Stimulated activated CD4-positive, alpha-beta T cell treated with anti-CD3 and anti-CD28 coated beads, Interleukin-1b, Interleukin-23, amount 100 ng/mL, for 4 hours (primary cell): ENCODE data around the gene PDE6B.
"Not testable (repeated sequence)": the region's sequence is repeated elsewhere in the genome, so short reads cannot be mapped to it uniquely, and the experiment has no call there.

ENCODE experiments used
- DNase-seq, 2 donors: peaks; one replicate each; pipeline ENCODE4 v3.0.0-alpha.2; 2020; ENCODE audit warnings: low read depth in 2 of 2

The PDE6B gene

DNA sequence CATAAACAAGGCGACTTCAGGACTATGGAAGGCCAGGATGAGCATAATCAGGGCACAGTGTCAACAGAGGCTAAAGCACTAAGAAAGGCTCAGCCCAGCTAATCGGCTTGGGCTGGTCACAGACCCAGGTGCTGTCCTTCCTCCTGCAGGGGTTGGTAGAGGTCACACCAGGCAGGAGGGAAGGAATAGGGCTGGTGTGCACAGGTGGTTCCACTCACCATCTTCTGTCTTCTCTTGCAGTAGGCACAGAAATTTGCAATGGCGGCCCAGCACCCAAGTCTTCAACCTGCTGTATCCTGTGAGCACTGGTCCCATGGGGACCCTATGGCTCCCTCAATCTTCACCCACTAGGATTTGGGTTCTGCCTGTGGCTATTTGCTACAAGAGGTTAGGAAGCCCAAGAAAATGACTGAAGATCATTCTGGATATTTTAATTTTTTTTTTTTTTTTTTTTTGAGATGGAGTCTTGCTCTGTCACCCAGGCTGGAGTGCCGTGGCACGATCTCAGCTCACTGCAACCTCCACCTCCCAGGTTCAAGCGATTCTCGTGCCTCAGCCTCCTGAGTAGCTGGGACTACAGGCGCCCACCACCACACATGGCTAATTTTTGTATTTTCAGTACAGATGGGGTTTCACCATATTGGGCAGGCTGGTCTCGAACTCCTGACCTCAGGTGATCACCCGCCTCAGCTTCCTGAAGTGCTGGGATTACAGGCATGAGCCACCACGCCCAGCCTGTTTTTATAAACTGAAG, 44.6 kb downstream of the PDE6B start:
- DNase-seq = not testable (repeated sequence)

DNA sequence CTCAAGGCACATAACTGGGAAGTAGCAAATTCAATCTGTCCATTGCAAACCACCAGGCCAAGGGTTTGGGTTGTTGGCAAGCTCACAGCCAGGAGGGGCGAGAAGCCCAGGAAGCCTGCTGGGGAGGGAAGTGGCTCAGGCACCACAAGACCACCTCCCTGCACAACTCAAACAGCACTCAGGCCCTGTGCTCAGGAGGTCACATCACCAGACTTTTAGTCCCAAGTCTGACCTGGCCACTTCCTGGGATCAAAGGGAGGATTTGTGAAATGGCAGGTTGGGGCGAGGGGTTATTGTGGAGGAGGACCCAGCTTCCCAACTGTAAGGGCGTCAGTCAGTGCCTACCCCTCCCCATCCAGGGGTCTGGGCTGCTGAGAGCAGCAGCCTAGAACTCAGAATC, 46.4 kb downstream of the PDE6B start:
- DNase-seq = no peak

DNA sequence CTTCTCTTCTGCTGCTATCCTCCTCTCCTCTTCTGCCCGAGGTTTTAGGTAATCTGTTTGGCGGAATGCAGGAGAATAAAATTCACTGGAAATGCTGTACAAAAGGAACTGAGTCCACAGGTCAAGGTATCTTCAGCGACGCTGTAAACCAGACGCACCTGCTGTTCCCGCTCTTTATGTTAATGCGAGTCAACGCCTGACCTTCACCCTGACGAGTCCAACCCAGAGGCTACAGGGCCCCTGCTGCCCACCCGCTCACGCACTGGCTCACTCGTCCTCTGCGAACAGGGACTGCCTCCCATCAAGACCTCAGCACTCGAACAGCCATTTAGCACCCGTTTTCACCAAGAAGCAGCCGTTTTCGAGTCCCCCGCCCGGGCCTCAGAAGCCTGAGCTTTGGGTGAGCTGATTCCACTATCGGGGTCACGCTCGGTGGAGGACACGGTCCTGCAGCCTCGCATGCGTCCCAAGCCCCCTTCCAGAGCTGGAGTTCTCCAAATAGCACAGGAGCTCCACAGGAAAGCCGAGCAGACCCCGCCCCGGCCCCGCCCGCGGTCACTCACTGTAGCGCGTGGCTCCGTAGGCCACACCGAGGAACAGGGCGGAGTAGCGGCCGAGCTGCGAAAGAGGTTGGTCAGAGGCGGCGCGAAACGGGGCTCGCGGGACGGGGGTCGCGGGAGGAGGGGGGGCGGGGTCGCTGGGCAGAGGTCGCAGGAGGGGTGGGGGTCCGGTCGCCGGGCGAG, 48.1 kb downstream of the PDE6B start:
- no peak for DNase-seq

DNA sequence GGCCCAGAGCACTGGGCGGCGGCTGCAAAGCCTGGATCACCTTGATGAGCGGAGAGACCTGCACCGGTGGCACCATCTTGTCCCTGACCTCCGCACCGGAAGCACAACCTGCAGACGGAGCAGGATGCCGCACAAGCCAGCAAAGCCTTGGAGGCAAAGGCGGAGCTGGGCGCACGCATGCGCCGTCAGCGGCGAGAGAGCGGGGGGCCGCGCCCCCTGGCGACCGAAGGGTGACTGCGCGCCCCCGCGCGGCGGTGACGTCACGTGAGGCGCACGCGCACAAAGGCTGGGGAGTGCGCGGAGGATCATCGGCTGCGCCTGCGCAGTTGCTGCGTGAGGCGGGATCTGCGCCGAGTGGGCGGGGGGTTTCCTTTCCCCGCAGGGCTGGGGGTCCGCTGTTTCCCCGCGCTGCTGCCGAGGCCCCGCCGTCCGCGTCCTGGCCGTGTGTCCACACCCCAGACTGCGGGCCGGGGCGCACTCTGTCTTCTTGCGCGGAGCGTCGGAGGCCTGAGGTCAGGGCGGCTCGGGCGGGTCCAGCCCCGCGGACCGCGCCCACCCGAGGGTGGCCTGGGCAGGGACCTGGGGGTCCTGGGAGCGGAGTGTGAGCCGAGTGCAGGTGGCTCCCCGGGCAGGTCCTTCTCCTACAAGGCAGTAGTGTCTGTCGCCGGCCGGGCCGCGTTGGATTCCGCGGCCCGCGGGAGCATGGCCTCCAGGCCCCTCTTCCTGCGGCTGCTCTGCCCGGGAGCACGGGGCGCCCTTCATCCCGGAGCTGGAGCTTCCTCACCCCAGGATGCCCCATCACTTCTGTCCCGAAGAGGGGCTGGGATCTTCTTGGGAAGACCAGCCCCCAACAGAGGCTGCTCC, 49.0 kb downstream of the PDE6B start, which contains the start of the genes ATP5ME and MYL5:
Gene ATP5ME, minus strand, starts transcription at position 105 of the 864 bp plus-strand sequence. Its CDS starts 29 bp downstream, at position 76.
Gene MYL5, plus strand, starts transcription at position 371 of the 864 bp plus-strand sequence. CDS start 3,485 bp downstream, outside the sequence.
- DNase-seq = peak; percentile 97 to 99

DNA sequence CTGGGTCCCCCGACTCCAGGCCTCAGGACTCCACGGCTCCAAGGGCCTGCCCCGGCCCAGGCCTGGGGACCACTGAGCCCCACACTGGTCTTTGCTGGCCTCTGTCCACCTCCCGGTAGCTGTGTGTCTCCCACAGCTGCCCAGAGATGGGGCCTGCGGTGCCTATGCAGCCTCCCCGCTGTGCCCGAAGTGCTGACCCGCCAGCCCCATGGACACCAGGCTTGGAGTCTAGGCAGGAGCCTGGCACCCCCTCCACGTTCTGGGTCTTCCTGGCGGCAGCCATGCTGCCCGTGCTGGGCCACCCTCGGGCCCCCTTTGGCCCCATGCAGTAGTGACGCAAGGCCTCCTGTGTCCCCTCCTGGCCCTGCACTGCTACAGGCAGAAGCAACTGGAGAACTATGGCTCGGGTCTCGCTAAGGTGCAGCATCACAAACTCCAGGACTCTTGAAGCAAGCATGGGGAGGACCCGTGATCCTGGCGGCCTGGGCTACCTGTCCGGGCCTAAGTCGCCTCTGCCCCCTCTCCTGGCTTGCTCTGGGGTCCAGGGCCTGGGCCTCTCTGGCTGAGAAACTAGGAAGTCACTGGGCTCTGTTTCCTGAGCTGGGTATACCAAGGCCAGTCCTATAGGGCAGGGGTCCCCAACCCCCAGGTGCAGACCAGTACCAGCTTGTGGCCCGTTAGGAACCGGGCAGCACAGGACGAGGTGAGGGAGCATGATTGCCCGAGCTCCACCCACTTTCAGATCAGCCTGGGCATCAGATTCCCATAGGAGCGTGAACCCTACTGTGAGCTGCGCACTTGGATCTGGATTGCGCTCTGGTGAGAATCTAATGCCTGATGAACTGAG, 49.9 kb downstream of the PDE6B start:
- DNase-seq = no peak

DNA sequence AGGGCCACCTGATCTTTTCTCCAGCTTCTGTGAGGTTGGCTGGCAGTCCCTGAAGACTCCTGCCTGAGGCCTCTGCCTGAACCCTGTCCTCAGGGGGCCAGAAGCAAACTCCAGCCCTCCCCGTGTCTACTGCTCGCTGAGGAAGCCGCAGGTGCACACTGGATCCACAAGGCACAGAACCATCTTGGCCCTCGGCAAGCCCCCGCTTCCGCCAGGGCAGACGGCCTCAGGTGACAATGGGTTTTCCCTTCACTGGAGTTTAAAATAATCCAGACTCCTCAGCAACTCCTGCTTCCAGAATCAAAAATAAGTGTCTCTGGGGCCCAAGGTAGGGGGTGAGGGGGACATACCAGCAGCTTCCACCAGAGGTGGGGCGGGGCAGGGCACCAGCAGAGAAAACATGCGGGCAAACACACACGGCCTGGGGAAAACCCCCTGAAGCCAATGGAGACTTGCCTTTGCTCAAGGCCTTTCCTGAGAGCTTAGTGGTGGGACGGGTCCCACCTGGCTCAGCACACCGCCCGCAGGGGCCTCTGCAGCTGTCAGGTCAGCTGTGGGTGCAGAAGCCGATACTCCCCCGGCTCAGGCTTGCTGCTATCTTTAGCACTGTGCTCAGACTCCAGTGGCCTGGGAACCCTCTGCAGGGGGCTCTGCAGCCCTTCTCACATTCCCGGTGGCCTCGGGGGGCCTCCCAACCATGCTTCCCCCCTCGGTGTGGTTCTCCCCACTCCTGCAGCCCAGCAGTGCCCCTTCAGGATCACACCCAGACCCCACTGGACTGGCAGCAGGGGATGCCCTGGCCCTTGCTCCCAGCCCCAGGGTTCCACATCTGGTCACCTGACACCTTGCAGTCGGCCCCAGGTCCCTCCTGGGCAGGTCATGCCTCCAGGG, 50.9 kb downstream of the PDE6B start:
- no peak for DNase-seq

DNA sequence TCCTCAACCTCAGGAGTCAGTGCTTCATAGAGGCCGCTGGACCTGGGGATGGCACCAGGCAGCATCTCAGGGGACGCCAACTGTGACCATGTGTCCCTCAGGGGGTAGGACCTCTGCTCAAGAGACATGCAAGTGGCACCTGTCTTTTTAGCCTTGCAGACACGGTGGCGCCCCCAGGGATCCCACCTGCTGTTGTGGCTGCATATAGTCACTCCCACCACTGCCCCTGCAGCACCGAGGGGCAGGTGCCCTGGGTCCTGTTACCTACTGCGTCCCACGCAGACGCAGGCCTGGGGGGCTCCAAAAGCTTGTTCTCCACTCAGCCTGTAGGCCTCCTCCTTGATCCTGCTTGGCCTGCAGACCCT, 51.5 kb downstream of the PDE6B start:
- DNase-seq = no peak

DNA sequence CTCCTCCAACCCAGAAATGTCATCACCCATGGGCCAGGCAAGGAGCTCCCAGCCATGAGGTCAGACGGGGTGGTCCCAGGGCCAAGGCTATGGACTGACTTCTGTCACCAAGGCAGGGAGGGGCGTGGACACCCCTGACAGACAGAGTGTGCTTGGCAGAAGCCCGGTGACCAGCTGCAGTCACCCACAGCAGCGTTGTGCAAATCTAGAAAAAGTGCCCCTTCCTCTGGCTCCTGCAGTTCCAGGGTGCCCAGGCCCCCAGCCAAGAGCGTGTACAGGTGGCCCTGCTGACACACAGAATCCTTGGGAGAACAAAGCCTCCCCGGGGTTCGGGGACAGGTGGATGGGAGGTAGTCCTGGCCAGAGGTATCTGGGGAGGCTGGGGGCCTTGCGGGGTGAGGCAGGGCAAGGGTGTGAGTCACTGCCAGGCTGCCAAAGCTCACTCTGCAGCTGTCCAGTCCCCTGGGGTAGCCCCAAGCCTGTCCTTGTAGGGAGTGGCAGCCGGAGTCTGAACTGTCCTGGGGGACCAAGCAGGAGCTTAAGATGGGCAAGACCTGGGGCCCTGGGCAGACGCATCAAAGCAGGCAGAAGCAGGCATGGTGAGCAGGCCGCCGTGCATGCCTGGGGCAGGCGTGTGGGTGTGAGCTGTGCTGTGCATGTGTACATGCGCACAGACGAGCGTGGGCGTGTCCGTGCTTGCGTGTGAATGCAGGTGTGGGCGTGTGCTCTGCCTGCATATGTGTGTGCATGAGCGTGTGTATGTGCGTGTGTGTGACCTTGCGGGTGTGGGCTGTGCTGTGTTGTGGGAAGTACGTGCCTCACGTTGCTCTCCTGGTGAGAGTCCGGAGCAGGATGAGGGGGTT, 52.3 kb downstream of the PDE6B start:
- no peak for DNase-seq

DNA sequence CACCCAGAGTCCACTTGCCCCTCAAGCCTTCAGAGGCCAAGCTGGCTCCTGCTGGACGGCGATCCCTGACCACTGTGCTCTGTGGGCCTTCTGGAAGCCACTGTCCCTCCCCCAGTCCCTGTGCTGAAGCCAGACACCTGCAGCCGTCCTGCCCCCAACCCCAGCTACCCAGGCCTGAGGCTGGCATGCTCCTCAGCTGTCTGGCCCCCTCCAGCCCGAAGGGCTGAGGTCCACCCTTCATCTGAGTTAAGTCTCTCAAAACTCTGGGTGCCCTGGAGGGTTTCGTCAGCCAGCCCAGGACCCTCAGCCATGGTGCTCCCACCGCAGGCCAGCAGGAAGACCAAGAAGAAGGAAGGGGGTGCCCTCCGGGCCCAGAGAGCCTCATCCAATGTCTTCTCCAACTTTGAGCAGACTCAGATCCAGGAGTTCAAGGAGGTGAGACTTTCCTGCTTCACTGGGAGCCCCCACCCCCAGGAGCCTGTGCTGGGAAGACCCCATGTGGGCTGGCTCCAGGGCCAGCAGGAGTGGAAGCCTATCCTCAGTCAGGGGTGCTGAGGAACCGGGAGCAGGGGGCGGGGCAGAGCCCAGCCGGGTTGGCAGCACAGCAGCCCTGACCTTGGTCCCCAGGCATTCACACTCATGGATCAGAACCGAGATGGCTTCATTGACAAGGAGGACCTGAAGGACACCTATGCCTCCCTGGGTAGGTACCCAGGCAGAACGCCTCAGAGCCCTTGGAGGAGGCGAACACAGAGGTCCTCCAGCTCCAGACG, 53.1 kb downstream of the PDE6B start:
- DNase-seq = no peak

DNA sequence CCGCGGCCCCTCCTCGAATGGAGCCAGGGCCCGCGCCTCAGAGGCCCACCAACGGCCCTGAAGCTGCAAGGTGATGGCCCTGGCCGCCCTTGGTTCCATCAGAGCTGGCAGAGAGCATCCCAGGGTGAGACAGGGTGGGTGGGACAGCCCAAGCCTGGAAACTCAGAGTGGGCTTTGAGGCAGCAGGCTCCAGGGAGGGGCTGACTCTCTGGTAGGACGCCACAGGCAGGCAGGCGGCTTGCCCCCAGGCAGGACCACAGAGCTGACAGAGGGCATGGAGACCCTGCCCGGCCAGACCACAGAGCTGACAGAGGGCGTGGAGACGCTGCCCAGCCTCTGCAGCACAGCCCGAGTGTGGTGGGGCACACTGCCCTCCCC, 53.7 kb downstream of the PDE6B start:
- DNase-seq = no peak

DNA sequence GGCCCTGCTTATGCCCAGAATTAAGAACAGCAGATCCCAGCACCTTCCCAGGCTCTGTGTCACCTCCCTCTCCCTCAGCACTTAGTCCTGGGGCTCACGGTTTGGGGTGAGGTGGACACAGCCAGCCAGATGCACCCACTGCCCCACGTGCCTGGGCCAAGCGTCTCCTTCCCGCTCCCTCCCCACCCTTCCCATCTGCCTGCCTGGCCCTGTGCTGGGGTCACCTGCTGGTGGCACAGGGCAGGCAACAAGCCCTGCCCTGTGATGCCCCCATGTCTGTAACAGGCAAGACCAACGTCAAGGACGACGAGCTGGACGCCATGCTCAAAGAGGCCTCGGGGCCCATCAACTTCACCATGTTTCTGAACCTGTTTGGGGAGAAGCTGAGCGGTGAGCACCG, 54.3 kb downstream of the PDE6B start:
- no peak for DNase-seq

DNA sequence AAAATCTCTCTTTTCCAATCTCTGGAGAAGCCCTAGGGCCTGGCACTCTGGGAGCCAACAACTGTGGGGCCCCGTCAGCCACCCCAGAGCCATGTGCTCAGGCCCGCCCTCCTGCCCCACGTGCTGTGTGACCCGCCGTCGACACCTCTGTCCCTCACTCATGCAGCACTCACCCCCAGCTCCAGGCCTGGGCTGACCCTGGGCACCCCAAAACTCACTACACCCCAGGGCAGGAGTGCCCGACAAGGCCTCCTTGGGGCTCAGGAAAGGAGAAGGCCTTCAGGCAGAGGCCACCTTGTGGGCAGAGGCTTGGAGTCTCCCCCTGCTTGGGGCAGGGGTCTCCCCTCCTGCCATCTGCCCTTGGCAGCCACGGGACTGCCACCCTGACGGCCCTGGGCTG, 54.7 kb downstream of the PDE6B start:
- DNase-seq = no peak

DNA sequence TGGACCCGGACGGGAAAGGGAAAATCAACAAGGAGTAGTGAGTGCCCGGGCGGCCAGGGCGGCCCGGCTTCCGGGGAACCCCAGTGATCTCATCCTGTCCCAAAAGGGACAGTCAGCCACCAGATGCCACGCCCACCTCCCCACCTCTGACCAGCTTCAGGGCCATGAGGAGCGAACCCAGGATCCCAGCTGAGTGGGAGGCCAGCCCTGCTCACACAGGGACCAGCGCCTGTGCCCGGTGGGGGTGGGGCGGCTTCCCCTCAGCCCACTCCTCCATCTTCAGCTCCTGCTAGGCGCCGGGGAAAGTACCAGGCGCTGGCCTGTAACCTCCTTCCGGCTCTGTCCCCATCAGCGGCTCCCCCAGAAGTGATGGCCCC, 55.2 kb downstream of the PDE6B start:
- no peak for DNase-seq

DNA sequence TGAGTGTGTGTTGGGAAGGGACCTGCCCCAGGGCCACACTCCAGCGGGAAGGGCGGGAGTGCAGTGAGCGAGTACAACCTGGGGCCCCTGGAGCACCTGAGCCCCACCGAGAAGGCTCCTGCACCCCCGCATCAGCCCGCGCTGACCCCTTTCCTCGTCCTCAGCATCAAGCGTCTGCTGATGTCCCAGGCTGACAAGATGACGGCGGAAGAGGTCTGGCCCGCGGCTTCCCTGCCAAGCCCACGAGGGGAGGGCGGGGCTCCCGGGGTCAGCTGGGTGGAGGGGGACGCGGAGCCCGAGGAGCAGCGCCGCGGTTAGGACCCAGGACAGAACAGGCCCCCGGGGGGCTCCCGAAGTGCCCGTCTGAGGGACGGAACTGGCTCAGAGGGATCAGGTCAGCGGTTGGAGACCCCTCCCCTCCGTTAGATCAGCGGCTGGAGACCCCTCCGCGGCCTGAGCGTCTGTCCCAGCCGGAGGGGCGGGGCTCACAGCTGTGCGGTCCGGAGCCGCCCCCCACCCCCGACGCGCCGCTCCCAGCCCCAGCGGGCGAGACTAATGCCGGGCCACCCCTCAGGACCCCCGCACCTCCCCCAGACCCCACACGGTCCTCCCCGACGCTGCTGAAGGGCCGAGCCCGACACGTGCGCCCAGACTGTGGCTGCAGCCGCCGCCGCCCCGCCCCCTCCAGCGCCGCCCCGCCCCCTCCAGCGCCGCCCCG, 55.7 kb downstream of the PDE6B start:
- DNase-seq = no peak

DNA sequence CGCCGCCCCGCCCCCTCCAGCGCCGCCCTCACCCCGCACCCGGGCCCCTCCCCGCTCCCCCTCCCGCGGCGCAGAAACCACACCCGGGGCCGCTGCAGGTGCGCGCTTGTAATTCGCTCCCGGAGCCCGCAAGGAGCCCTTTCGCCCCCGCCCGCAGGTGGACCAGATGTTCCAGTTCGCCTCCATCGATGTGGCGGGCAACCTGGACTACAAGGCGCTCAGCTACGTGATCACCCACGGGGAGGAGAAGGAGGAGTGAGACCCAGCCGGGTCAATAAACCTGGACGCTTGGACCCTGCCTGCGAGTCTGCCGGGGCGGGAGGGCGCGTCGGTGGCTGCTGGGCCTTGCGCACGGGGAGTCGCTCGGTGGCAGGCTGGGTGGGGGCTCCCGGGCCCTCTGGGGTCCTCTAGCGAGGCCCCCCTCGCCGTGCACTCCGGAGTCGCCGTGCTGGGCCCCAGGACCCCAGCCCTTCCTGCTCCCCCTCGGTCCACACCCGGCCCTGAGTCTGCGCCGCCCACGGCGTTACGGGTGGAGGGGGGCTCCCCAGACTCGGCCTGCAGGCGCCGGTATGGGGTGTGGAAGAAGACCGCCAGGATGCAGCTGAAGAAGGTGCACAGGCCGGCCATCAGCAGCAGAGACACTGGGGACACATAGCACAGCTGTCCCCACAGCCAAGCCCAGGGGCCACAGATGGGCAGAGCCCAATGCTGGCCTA, 56.5 kb downstream of the PDE6B start:
- DNase-seq = no peak

DNA sequence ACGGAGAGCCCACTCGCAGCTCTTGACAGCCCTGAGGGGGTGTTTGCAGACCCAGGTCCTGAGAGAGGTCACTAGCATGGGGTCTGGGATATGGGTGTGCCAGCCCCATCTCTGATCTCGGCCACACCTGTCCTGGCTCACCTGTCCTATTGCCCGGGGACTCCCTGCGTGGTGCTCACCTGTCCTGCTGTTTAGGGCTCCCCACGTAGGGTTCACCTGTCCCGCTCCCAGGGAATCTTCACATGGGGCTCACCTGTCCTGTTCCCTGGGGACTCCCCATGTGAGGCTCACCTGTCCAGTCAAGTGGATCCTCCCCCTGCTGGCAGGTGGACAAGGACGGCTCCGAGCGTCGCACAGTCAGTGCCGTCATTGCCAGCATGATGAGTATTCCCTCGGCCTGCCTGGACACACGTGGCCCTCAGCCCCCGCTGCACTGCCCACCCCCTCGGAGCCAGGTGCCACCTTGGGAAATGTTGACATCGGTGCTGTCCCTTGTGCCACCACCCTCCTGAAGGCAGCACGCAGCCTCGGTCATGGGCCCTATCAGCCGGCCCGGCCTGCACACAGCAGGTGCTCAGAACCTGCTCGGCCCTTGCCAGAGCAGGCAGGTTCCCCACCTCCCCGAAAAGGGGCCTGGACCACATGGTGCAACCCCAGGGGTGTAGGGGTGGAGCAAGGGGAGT, 57.3 kb downstream of the PDE6B start:
- DNase-seq = no peak
